ENCODE results near the gene ARIH1. TPM values are rescaled to one million over a fixed set of nuclear protein-coding genes. Genes with fewer than 3 reads are reported as not detected.

The ARIH1 gene
- total and polyA plus RNA-seq, 2 experiments from 2014 or later, result 30.5 to 48.6 TPM

GRCh38 chr15:72492733-72493132 is 18.6 kb downstream of the ARIH1 start:
- no peak overlapping the region for H3K4me2 ChIP-seq
- peaks cover 73% of the 10 kb centered on the region for H4K20me1 ChIP-seq (replicated peaks; ENCODE audit: insufficient read depth)
- no peak for TF ChIP-seq EZH2phosphoT487 (IDR thresholded peaks at IDR 0.05; ENCODE audit: unreplicated experiment)
- no peak for TF ChIP-seq POLR2AphosphoS5 (IDR thresholded peaks at IDR 0.05; ENCODE audit: low read depth)
- no peak for TF ChIP-seq ZNF114 (CRISPR knock-in tag; IDR thresholded peaks at IDR 0.05)
- no peak for TF ChIP-seq STAT1 (IDR thresholded peaks at IDR 0.05; ENCODE audit: unreplicated experiment)
- no peak for TF ChIP-seq NANOG (IDR thresholded peaks at IDR 0.05; ENCODE audit: borderline replicate concordance)
- no peak for TF ChIP-seq JUNB (IDR thresholded peaks at IDR 0.05; ENCODE audit: unreplicated experiment)
- TF ChIP-seq CTCF (conservative IDR thresholded peaks at IDR 0.05; ENCODE audit: low read depth in 2 of 2), result no peak
- TF ChIP-seq EZH2 (IDR thresholded peaks at IDR 0.05; ENCODE audit: low read depth, unreplicated experiment), result no peak
- TF ChIP-seq ETS1 (IDR thresholded peaks at IDR 0.05), result no peak
- TF ChIP-seq ZNF331 (CRISPR knock-in tag; IDR thresholded peaks at IDR 0.05; ENCODE audit: low read depth), result no peak
- TF ChIP-seq CREB1 (CRISPR knock-in tag; IDR thresholded peaks at IDR 0.05; ENCODE audit: low read depth), result no peak
- TF ChIP-seq ZNF462 (CRISPR knock-in tag; IDR thresholded peaks at IDR 0.05), result no peak
- no peak for TF ChIP-seq REST (IDR thresholded peaks at IDR 0.05; ENCODE audit: unreplicated experiment)
- H2AFZ ChIP-seq, result no peak overlapping the region
- ATAC-seq (no peak), DNase-seq (ENCODE audit: low spot score) (no peak)
- H3K27ac ChIP-seq (ENCODE audit: low read depth), result peak overlapping the region; percentile 8; the same call in 1 of the 2 replicates
- Mint-ChIP-seq H3K4me1 (peaks cover 26% of the 10 kb centered on the region), H3K36me3 (ENCODE audit: low read depth) (peaks cover 6% of the 10 kb centered on the region; the same call in 2 of the 3 replicates), H3K9me3 (no peaks in the 10 kb centered on the region), H3K27ac (no peak overlapping the region), H3K4me3 (no peak overlapping the region), H3K27me3 (ENCODE audit: insufficient read depth, low read depth, poor library complexity) (no peaks in the 10 kb centered on the region)
- peaks cover 41% of the 10 kb centered on the region for H3K4me1 ChIP-seq (ENCODE audit: insufficient read depth)
- H3K79me2 ChIP-seq (replicated peaks; ENCODE audit: insufficient read depth), result peaks cover 100% of the 10 kb centered on the region
- H3K36me3 ChIP-seq (ENCODE audit: insufficient read depth), result no peaks in the 10 kb centered on the region
- no peak overlapping the region for H3K4me3 ChIP-seq
- no peaks in the 10 kb centered on the region for H3K27me3 ChIP-seq (ENCODE audit: insufficient read depth)
- H3K9me2 ChIP-seq (ENCODE audit: insufficient read depth), result no peaks in the 10 kb centered on the region
- no peaks in the 10 kb centered on the region for H3F3A ChIP-seq (replicated peaks; ENCODE audit: low read depth)
